Measurements from ENCODE around the gene SH3GLB2.

- TF ChIP-seq, protein P1, sequence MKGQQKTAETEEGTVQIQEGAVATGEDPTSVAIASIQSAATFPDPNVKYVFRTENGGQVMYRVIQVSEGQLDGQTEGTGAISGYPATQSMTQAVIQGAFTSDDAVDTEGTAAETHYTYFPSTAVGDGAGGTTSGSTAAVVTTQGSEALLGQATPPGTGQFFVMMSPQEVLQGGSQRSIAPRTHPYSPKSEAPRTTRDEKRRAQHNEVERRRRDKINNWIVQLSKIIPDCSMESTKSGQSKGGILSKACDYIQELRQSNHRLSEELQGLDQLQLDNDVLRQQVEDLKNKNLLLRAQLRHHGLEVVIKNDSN (IDR thresholded peaks at IDR 0.05) = 0 out of 2 replicates have a peak, but pooled peaks have one; percentile 9
- TF ChIP-seq CREB1 (IDR thresholded peaks at IDR 0.05; ENCODE audit: low read depth) = no peak
Measured at GRCh38 chr9:129023036-129023907, 4.9 kb downstream of the SH3GLB2 start.
